Body of pancreas (tissue), 4 donors: ENCODE results near the gene SLAMF9.

Experiments
- POLR2A ChIP-seq, 3 donors: fragments of 450-650 bp; IDR thresholded peaks; one replicate each; pipeline ENCODE4 v1.6.1; 2016; ENCODE audit warnings: antibody characterized with exemption in 3 of 3, mild to moderate bottlenecking in 2 of 3
- TF ChIP-seq, protein P1 (sequence below), 7 experiments: fragments of 450-650 bp in 4 of 7; fragments of 200-600 bp in 3 of 7; sonication (generic) in 3 of 7; IDR thresholded peaks; one replicate each; pipeline ENCODE4 v1.5.1; 2016 to 2019; ENCODE audit warnings: antibody characterized with exemption in 7 of 7

DNA sequence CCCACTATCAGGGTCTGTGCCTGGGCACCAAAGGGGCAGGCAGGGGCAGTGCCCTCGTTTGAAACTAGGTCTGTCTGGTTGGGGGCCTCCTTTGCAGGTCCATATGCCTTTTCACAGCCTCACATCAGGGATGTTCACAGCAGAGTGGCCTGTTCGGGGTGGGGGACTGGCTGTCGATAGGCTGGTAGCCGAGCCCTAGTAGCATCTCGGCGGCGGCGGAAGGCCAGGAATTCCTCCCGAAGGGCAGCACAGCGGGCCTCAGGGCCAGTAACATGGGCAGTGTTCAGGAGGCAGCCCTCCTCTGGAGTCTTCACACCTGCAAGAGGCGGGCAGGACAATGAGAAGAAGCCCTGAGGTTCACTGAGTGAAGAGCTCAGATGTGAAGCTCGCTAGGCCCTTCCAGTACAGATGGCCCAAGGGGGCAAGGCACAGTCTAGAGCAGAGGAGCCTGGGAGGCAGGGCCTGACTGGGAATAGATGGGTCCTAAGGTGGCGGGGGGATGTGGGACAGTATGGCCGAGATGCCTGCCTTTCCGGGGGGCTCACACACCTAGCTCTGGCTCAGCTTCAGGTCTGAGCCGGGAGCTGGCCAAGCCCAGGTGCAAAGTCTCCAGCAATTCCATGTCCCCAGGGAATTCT, 26.7 kb downstream of the SLAMF9 start:
- TF ChIP-seq, protein P1, sequence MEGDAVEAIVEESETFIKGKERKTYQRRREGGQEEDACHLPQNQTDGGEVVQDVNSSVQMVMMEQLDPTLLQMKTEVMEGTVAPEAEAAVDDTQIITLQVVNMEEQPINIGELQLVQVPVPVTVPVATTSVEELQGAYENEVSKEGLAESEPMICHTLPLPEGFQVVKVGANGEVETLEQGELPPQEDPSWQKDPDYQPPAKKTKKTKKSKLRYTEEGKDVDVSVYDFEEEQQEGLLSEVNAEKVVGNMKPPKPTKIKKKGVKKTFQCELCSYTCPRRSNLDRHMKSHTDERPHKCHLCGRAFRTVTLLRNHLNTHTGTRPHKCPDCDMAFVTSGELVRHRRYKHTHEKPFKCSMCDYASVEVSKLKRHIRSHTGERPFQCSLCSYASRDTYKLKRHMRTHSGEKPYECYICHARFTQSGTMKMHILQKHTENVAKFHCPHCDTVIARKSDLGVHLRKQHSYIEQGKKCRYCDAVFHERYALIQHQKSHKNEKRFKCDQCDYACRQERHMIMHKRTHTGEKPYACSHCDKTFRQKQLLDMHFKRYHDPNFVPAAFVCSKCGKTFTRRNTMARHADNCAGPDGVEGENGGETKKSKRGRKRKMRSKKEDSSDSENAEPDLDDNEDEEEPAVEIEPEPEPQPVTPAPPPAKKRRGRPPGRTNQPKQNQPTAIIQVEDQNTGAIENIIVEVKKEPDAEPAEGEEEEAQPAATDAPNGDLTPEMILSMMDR (IDR thresholded peaks at IDR 0.05): no peak
- no peak for TF ChIP-seq POLR2A (IDR thresholded peaks at IDR 0.05)
